Upper lobe of left lung (tissue), 6 donors: ENCODE measurements around the gene BCO1. TPM values are rescaled to one million over a fixed set of nuclear protein-coding genes. Genes with fewer than 3 reads are reported as not detected.

Source experiments
- ATAC-seq, 2 donors: fragments of 200-7000 bp; cut with Tn5 transposase; one replicate each; pipeline ENCODE4 v1.9.1; 2022; ENCODE audit warnings: mild to moderate bottlenecking in 2 of 2, moderate library complexity in 2 of 2; ENCODE audit not compliant: low FRiP score in 2 of 2
- DNase-seq, 2 donors: peaks; one replicate each; pipeline ENCODE4 v3.0.0-alpha.2; 2019 to 2020
- H3K27ac ChIP-seq, 4 donors: fragments of 200-600 bp; sonication (generic); one replicate each; pipeline ENCODE4 v1.5.1; 2016 to 2019
- H3K27me3 ChIP-seq, 4 donors: fragments of 200-600 bp; sonication (generic); one replicate each; pipeline ENCODE4 v1.5.1; 2017 to 2019
- H3K36me3 ChIP-seq, 4 donors: fragments of 200-600 bp; sonication (generic); one replicate each; pipeline ENCODE4 v1.5.1; 2016 to 2019
- H3K4me1 ChIP-seq, 4 donors: fragments of 200-600 bp; sonication (generic); one replicate each; pipeline ENCODE4 v1.5.1; 2018 to 2019
- H3K4me3 ChIP-seq, 4 donors: fragments of 200-600 bp; sonication (generic); one replicate each; pipeline ENCODE4 v1.5.1; 2017 to 2019; ENCODE audit warnings: mild to moderate bottlenecking in 2 of 4, moderate library complexity in 1 of 4
- H3K9me3 ChIP-seq, 4 donors: fragments of 200-600 bp; sonication (generic); one replicate each; pipeline ENCODE4 v1.5.1; 2018 to 2019
- CTCF ChIP-seq, 6 experiments: fragments of 450-650 bp in 4 of 6; fragments of 200-600 bp in 2 of 6; sonication (generic) in 2 of 6; IDR thresholded peaks; one replicate each; pipeline ENCODE4 v1.5.1; 2016 to 2019; ENCODE audit warnings: antibody characterized with exemption in 6 of 6
- EP300 ChIP-seq, 4 donors: sonication (generic); formaldehyde crosslinking; IDR thresholded peaks; one replicate each; pipeline ENCODE4 v1.5.1; 2017; ENCODE audit warnings: antibody characterized with exemption in 4 of 4, control low read depth in 2 of 4
- POLR2A ChIP-seq, 4 donors: fragments of 450-650 bp; IDR thresholded peaks; one replicate each; pipeline ENCODE4 v1.5.1; 2016 to 2017; ENCODE audit warnings: antibody characterized with exemption in 4 of 4, mild to moderate bottlenecking in 2 of 4
- POLR2AphosphoS5 ChIP-seq, 2 donors: sonication (generic); formaldehyde crosslinking; IDR thresholded peaks; one replicate each; pipeline ENCODE4 v1.5.1; 2017; ENCODE audit warnings: antibody characterized with exemption in 2 of 2
- WGBS, 2 donors: methylation state at CpG; one replicate each; pipeline ENCODE4 v1.1.5; 2017 to 2018; 5-methylcytosine and 5-hydroxymethylcytosine counted together
- total RNA-seq, 6 donors: library from RNA; depleted of rRNA in 4 of 6; stranded (reverse); fragments of >200 nt in 4 of 6; gene quantifications; one replicate each; pipeline versions ENCODE4 v1.1.0 to v1.2.1, GENCODE V29; 2016 to 2021
- donor health status: DM: no; HTN: no; CAD: no; lungs with moderate emphysema.
- donor health status: DM: no; HTN: yes; CAD: no; lungs with severe emphysema.

BCO1 gene
- total RNA-seq, 6 donors from 2014 or later: 0.17 to 0.92 TPM; not detected in 4

GRCh38 chr16:81335669-81336068, 97.2 kb downstream of the BCO1 start:
- ATAC-seq (no peak), DNase-seq (no peak)
- H3K4me1 ChIP-seq: no peaks in the 10 kb centered on the region
- no peak overlapping the region for H3K27ac ChIP-seq
- TF ChIP-seq POLR2A (IDR thresholded peaks at IDR 0.05): no peak
- H3K9me3 ChIP-seq: no peaks in the 10 kb centered on the region
- H3K27me3 ChIP-seq: no peaks in the 10 kb centered on the region
- H3K36me3 ChIP-seq: no peaks in the 10 kb centered on the region
- no peak overlapping the region for H3K4me3 ChIP-seq
- 81 to 92% methylated on average over 6 of the region's 6 CpGs for WGBS, 2 donors

DNA sequence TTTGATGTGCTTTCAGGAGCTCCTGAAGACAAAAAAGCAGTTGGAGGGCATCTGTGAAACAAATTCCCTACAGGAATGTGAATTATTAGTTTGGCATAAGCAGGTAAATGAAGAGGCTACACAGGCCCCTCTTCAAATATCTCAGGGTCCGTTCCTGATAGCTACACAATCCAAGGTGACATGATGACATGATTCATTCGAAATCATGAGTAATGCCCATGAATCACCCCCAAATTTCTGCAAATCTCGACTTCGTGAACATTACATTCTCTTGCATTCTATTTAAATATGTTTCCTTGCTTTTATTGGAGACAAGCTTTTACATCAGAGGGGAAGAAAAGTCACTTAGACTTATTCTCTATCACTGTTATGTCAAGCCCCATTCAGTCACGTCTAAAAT, 98.6 kb downstream of the BCO1 start:
- Histone ChIP-seq H3K36me3 (no peaks in the 10 kb centered on the region), H3K9me3 (no peaks in the 10 kb centered on the region), H3K27ac (no peak overlapping the region), H3K27me3 (no peaks in the 10 kb centered on the region), H3K4me3 (no peak overlapping the region), H3K4me1 (no peaks in the 10 kb centered on the region)
- ATAC-seq (no peak), DNase-seq (no peak)
- TF ChIP-seq EP300 (IDR thresholded peaks at IDR 0.05) (no peak), POLR2AphosphoS5 (IDR thresholded peaks at IDR 0.05) (no peak), POLR2A (IDR thresholded peaks at IDR 0.05) (no peak), CTCF (IDR thresholded peaks at IDR 0.05) (no peak)
- WGBS, 2 donors: 92 to 93% methylated on average over 5 of the region's 5 CpGs

Other genes starting within 250 kb of the BCO1 start
- gene CMC2, start 231.8 kb upstream of the BCO1 start, total RNA-seq: 10 to 100 TPM in 5 of 6 donors, 1 to 10 TPM in 1; 9.8 to 51.7 (median 33.9) TPM
- gene CENPN, start 231.5 kb upstream of the BCO1 start, total RNA-seq: 10 to 100 TPM in 1 of 6 donors, 1 to 10 TPM in 5; 3.1 to 10.9 (median 7.1) TPM
- 10 to 100 TPM in 5 of 6 donors, 1 to 10 TPM in 1; 8.9 to 30.7 (median 23.4) TPM for gene ATMIN, start 202.8 kb upstream of the BCO1 start, total RNA-seq
- 1 to 10 TPM in 4 of 6 donors, under 1 TPM in 1, not detected in 1; 0.76 to 8.4 (median 3.6) TPM for gene C16orf46, start 161.5 kb upstream of the BCO1 start, total RNA-seq
- gene GCSH, start 142.3 kb upstream of the BCO1 start, total RNA-seq: 10 to 100 TPM in 4 of 6 donors, 1 to 10 TPM in 2; 6.2 to 16.9 (median 11.9) TPM
- 1 to 10 TPM; 3.3 to 8.4 (median 5.9) TPM for gene GAN, start 76.3 kb downstream of the BCO1 start, total RNA-seq
- 100 to 1,000 TPM in 1 of 6 donors, 10 to 100 TPM in 5; 48.3 to 109 (median 67.6) TPM for gene CMIP, start 206.1 kb downstream of the BCO1 start, total RNA-seq